Right renal cortex interstitium (tissue), 3 donors: ENCODE measurements around the gene POMP. TPM values are rescaled to one million over a fixed set of nuclear protein-coding genes. Genes with fewer than 3 reads are reported as not detected.
"Not testable (repeated sequence)": the region's sequence is repeated elsewhere in the genome, so short reads cannot be mapped to it uniquely, and the experiment has no call there.

ENCODE experiments used
- DNase-seq, 3 donors: peaks; one replicate each; pipeline ENCODE4 v3.0.0-alpha.2; 2013; ENCODE audit warnings: low read depth in 3 of 3, low spot score in 2 of 3
- polyA plus RNA-seq, 3 donors: library from polyadenylated mRNA; unstranded; fragments of 120-200 nt; gene quantifications; one replicate each; pipeline ENCODE4 v1.2.1, GENCODE V29; 2013; ENCODE audit not compliant: insufficient read length in 3 of 3

The POMP gene
- polyA plus RNA-seq, 3 donors, result 104 to 110 (median 104) TPM

DNA sequence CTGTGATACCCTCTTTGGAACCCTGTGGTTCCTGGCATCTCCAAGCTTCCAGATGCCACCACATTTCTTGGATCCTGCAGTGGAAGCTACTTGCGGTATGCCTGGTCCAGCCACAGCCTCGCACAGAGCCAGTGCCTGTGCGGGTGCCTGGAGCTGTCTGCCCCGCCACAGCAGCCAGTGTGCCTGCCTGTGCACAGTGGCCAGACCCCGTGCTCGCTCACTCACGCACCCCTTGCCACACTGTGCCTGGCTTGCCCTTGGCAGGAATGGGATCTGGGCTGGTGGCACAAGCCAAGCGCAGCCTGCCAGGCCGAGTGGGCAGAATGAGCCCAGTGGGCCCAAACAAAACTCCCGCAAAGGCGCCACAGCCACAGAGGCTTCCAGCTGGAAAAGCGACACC lies 26.2 kb downstream of the POMP start:
- DNase-seq, result no peak

DNA sequence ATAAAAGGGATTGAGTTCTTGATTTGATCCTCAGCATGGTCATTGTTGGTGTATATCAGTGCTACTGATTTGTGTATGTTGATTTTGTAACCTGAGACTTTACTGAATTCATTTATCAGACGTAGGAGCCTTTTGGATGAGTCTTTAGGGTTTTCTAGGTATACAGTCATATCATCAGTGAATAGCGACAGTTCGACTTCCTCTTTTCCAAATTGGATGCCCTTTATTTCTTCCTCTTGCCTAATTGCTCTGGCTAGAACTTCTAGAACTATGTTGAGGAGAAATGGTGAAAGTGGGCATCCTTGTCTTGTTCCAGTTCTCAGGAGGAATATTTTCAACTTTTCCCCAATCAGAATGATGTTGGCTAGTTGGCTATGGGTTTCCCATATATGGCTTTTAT lies 27.0 kb downstream of the POMP start:
- DNase-seq, result no peak

DNA sequence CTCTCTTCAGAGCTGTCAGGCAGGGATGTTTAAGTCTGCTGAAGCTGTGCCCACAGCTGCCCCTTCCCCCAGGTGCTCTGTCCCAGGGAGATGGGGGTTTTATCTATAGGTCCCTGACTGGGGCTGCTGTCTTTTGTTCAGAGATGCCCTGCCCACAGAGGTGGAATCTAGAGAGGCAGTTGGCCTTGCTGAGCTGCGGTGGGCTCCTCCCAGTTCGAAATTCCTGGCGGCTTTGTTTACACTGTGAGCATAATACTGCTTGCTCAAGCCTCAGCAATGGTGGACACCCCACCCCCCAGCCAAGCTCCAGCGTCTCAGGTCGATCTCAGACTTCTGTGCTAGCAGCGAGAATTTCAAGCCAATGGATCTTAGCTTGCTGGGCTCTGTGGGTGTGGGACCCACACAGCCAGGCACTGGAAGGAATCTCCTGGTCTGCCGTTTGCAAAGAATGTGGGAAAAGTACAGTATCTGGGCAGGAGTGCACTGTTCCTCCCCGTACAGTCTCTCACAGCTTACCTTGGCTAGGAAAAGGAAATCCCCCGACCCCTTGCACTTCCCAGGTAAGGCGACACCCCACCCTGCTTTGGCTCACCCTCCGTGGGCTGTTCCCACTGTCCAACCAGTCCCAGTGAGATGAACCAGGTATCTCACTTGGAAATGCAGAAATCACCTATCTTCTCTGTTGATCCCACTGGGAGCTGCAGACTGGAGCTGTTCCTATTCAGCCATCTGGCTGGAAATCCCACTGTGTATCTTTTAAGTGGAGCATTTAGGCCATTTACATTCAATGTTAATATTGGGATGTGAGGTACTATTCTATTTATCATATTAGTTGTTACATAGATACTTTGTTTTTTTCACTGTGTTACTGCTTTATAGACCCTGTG lies 34.9 kb downstream of the POMP start:
- DNase-seq, result not testable (repeated sequence)

DNA sequence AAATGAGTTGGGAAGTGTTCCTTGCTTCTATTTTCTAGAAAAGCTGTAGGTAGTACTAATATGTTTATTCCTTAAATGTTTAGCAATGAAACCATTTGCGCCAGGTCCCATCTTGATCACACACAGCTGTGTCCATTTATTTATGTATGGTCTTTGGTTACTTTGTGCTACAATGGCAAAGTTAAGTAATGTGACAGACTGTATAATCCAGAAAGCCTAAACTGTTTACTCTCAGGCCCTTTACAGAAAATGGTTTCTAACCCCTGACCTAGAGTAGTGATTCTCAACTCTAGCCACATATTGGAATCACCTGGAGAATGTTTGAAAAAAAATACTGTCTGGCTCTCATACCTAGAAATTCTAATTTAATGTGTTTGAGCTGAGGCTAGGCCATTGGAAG lies 38.5 kb downstream of the POMP start:
- no peak for DNase-seq

DNA sequence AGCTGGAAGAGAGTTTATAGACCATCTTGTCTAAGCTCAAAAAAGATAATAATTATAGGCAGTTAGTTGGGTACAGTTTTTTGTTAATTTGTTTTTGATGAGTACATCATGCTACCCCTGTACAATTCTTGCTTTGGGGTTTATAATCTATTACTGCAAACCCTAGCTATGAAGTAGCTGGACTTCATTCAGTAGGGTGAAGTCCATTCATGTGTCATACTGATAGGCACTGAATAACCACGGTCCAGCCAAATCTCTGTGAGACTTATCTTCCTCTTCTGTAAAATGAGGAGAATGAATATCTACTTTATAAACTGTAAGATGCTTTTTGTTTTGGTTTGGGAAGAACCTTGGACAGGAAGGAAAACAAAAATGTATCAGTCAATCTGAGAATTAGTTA lies 40.3 kb downstream of the POMP start:
- DNase-seq, result no peak

DNA sequence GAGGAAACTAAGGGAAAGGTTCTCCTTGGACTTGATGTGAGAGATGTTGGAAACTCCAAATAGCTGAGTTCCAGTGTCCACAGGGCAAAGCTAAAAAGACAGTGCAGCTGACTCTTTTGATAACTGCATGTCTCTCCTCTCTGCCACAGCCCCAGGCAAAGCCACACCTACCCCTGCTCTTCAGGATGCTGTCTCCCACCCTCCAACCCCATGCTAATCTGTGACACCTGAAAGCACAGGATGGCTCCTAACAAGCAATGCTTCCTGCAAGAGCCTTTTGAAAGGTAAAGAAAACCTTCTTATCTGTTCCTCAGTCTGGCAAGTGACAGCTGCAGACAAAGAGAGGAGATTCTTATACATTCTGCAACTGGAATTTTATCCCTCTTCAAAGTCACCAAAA lies 45.4 kb downstream of the POMP start:
- DNase-seq, result no peak

DNA sequence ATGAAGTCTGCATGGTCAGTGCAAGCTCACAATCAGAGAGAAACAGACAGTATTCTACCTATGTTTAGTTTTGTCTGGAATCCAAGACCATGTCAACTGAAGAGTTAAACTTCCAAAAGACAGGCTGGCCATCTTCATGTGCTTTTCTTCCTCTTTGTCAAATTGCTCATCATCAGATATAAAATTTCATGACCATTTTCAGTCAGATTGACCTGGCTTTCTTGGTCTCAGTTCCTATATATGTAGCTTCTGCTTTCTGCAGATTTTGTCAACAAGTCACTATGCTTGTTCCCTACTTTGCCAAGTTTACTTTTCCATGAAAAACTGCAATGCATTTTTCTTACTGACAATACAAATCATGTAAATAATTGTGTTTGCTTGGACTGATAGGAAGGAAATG lies 46.0 kb downstream of the POMP start:
- no peak for DNase-seq

DNA sequence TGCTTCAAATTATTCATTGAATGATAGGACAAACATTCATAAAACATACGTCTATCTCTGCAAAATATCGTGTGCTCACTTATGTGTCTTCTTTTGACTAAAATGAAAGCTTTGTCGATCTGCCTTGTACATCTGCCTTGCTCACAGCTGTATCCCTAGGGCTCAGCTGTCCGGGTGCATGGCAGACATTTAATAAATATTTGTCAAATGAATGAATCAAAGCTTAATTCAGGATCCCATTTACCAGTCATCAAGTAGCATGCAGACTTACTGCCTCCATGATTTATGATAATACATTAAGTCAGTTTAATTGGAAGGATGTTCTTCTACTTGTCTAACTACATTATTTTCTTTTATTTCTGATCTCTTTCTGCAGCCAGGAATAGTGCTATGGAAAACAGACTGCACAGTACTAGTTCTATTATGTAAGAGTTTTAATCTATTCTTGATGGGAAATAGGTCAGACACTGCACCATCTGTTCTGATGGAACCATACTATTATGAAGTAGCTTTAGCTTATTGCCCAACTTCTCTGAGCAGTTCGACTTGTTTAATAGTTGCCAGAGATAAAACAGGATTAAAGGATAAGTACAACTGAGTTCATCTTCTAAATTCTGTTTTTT lies 46.6 kb downstream of the POMP start:
- DNase-seq, result no peak

DNA sequence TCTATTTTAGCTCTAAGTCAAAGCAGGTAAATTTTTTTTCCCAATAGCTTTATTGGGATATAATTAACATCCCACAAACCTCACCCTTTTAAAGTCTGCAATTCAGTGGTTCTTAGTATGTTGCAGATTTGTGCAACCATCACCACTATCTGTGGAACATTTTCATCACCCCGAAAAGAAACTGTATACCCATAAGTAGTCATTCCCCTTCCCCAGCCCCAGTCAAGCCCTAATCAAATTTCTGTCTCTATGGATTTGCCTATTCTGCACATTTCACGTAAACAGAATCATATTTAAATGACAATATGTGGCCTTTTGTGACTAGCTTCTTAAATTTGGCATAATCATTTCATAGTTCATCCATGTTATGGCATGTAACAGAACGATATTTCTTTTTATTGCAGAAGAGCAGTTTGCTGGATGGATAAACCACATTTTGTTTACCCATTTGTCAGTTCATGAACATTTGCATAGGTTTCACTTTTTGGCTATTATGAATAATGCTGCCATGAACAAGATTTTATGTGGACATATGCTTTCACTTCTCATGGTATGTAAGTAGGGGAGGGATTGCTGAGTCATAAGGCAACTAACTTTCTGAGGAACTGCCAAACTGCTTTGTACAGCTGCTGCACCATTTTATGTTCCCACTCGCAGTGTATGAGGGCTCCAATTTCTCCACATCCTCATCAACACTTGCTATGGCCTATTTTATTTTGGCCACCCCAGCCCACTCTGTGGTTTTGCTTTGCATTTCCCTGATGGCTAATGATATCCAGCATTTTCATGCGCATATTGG lies 48.9 kb downstream of the POMP start:
- DNase-seq, result no peak

DNA sequence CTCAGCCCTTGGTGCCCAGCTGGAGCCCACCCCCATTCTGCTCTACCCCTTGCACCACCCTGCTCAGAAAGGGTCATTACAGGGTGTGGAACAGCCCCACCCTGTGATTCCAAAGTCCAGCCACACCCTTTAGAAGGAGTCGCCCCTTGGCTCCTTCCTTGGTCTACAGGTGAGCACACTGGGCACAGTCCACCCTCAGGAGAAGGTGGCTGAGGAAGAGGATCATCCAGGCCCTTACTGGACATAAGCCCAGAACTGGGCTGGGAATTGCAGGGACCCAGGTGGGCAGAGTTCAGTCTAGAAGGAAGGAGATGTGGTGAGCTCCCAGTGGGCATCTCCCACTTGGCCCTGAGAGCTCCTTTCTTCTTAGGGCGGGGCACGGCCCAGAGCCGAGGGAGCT lies 51.2 kb downstream of the POMP start:
- no peak for DNase-seq

DNA sequence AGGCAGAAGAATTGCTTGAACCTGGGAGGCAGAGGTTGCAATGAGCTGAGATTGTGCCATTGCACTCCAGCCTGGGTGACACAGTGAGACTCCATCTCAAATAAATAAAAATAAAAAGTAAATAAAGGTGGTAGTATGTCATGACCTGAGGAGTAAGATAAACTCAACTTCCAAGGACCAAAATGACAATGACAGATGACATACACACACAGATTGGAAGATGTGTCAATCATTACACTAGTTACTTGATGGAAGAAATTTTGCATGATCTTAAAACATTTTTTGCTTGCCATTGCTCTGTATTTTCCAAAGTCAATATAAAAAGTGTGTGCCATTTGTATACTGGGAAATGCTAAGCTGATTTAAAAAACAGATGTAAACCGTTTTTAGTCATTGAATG lies 55.7 kb downstream of the POMP start:
- DNase-seq, result no peak

DNA sequence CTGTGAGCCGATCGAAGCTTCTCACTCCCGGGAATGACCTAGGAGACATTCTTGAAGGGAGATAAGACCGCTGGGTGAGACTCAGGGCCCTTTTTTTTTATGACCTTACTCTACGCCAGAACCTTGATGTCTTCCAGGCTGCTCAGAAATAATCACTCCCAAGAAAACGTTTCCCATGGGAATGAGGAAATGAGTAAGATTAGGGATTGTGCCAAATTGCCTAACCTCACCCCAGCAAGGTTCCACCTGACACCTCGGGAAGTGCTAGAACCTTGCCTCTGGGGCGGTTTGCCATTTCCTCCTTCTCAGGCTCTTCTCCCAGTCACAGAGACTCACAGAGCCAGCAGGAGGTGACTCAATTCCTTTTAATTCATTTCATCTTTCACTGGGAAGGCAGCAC lies 57.6 kb downstream of the POMP start:
- no peak for DNase-seq

DNA sequence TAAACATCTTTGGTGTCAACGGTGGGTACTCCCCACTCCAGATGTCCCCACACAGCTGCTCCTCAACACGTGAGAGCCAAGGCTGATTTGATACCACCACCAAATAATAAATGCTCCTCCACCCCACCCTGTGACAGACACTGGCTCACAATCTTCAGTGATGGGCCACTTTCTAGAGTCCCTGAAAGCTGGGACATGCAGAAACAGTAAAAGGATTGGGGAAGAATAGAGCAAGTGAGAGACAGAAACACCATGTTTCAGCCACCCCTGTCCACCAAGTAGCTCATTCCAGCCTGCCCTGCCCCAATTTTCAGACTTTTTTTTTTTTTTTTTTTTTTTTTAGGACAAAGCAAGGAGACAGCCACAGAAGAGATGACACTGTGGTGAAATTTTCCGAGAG lies 58.2 kb downstream of the POMP start:
- DNase-seq, result no peak

DNA sequence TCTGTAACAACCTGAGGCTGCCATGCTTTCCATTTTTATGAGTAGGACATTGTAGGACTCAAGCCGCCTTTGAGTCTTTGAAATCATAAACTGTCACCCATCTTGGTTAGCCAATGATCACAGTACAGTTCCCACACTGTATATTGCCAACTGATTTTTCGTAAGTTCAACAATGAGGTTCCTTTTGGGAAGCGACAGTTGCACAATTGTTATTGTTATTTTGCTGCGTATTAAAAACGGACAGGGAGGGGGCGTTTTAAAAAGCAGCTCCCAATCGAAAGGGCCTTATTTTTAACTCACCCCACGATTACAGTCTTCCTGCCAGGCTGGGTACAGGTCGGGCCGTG lies 59.2 kb downstream of the POMP start:
- DNase-seq, result no peak

DNA sequence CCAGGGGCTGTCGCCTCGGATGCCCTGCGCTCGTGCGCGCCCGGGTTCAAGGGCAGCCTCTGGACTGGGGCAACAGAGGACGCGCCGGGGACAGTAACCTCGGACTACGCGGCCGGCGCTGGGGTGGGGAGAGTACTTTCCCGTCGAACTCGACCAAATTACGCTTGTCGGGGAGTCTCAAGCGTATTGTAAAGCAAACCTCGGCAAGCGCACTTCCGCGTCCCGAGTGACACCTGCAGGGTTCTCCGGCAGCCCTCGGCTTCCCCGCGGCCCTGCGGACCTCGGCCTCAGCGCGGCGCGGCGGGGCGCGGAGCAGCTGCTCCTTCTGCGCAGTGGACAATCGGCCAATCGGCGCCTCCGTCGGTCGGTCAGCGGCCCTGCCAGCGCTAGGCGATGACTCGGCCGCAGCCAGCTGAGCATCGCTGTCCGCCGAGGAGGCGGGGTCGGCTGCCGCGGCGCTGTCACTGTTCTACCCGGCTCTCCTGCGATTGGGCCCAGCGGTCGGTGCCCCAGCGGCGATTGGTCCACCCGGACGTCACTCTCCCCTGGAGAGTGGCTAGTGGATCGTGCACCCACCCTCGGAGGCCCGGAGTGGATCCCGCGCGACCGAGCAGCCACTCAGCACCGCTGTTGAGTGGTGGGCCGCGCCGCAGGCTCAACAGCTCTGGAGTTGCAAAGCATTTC lies 59.8 kb downstream of the POMP start, which contains the start of gene SLC46A3:
SLC46A3 (minus strand) TSS at position 428 of the 684 bp plus-strand sequence. CDS start 972 bp downstream, outside the sequence.
- DNase-seq, result peak; percentile 74 to 89 (median 85)

DNA sequence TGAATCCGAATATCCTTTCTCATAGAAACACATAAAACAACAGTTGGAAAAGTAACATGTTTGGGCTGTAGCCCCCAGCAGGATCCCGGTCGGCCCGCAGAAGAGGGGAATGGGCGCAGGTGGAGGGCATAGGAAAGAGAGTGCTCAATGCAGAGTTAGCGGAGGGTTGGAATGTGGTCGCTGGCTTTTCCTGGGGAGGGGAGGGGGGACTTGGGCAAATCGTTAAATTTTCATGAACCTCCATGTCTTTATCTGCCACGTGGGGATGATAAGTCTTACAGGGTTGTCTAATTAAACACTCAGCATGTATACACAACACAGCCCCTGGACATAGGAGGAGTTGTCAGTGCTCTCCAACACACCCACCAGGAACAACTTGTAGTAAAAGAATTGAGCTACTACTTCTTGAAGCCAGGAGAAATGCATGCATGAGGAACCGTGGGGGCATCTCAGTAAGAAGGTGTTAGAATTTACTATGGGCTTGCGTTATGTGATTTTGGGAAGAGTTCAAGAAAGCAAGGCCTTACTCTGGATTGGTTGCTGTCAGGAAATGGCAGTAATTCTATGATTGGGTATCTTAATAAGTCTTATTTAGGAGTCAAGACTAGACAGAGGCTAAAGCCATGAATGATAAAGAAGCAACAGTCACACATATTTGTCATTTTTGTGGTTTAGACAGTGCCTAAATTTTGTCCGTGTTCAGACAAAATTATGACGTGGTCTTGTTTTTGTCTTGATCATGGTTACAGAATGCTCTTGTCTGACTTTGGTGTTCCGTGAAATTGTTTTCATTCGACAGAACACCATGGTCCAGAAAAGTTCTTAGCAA lies 60.5 kb downstream of the POMP start:
- DNase-seq, result no peak

DNA sequence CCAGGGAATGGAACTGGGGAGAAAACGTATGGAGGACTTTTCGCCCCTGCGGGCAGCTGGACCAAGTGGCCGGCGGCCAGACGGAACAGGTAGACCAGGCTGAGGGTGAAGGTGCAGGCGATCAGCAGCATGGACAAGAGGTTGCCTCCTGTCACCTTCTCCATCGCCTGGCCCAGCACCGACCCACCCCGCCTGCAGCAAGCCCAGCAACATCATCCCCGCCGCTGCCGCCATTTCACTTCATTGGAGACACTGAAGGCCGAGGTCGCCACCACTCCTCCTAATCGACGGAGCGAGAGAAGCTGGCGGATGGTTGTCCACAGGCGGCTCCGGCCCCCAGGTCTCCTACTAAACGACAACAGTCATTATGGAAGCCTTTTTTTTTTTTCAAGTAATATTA lies 64.9 kb downstream of the POMP start:
- DNase-seq, result no peak

DNA sequence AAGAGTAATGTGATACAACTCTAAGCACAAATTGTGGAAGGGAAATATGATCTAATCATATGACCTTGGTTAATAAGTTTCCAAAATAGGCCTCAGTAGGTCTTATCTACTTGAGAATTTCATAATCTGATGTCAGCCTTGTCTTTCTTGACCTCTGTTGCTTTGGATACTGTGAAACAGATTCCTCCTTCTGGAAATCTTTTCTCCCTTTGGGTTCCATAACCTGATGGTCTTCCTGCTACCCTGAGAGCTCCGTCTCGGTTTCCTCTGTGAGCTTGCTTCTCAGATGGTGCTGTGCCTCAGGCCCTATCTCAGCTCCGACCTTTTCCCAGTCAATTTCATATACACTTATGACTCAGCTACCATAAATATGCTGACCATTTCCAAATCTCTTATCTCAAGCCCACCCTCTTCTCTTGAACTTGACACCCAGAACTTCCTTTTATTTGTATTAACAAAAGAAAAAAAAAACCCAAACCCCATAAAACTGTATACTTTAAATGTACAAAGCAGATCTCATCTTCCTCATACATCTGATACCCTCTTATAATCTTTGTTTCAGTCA lies 66.2 kb downstream of the POMP start:
- no peak for DNase-seq
